DMS 273 (cell line): ENCODE measurements around the gene FAM200A.
"Not testable (repeated sequence)": the region's sequence is repeated elsewhere in the genome, so short reads cannot be mapped to it uniquely, and the experiment has no call there.

Experiments
- DNase-seq: peaks from one replicate; lab custom pipeline; 2025; ENCODE audit not compliant: unreplicated experiment; lab: John Stamatoyannopoulos, UW

FAM200A gene

DNA sequence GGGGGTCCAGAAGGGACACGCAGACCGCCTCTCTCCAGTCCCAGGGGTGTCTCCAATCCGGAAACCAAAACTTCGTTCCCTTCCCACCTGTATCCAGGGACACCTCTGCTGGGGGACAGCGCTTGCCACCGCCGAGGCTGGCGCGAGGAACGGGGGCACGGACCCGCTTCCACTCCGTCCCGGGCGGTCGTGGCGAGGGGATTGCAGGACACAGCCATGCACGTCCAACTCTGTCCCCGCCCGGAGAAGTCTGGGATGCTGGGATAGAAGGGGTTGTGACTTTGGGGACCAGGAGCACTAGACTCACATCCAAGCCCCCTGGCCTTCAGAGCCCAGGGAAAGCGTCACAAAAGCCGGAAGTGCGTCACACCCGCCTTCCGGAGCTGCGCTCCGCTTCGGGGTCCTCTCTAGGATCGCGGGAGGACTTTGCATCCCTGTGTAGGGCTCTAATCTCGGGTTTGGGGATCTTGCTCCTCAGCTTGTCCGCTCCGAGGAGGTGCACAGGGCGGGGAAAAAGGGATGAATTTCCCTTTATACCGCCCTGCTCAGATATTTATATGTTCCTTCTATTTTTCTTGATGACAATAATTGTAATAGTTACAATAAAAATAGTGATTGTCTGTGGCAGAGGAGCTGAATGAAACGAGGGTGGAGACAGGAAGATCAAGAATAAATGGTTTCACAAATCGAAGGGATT lies at the start of gene FAM200A:
Gene FAM200A (minus strand): TSS at position 348 of the 697 bp plus-strand sequence. CDS start 3,707 bp downstream, outside the sequence.
- peak; percentile 99 for DNase-seq

DNA sequence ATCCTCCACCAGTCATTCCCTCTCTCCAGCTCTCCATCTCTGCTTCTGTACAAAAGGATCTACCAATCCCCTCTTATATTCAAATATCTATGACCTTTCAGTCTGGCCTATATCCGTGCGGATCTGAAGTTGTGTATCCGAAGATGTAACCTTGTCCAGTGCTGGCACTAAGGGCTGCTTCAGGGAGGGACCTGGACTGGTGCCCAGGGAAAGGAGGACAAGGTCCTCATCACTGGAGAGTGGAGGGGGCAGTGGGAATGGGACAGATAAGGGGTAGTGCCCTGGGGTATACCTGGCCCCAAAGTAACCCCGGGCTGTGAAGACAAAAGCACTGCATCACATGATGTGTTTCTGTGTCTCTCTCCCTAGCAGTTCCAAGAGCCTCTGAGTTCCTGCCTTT lies 47.9 kb upstream of the FAM200A start:
- DNase-seq: no peak

DNA sequence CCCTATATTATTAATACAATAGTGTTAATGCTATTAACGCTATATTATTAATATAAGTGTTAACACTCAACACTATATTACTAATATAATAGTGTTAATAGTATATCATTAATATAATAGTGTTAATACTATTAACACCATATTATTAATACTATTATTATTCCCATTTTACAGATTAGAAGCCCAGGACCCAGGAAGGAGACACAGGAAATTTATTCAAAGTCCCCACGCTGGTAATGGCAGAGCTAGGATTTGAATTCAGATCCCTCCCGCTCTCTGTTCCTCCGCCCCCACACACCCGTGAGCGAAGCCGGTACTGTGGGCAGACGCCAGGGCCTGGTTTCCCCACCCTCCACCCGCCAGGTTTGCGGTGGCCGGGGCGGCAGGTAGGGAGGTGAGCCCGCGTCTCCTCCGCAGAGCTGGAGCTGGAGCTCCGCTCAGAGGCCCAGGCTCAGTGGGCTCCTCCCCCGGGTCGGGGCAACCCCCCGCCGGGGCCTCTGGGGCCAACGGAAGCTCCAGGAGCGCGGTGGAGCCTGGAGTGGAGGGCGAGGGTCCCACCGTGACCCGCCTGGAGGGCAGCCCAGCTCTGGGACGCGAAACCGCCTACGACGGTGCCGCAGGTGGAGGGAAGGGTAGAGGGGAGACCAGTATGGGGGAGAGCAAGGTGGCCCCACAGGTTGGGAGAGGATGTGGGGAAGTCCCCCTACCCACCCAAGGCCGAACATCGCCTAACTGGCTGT lies 46.0 kb upstream of the FAM200A start, which contains the start of gene TMEM225B:
Gene TMEM225B (plus strand): TSS at position 506 of the 740 bp plus-strand sequence. CDS start 6,122 bp downstream, outside the sequence.
- no peak for DNase-seq

DNA sequence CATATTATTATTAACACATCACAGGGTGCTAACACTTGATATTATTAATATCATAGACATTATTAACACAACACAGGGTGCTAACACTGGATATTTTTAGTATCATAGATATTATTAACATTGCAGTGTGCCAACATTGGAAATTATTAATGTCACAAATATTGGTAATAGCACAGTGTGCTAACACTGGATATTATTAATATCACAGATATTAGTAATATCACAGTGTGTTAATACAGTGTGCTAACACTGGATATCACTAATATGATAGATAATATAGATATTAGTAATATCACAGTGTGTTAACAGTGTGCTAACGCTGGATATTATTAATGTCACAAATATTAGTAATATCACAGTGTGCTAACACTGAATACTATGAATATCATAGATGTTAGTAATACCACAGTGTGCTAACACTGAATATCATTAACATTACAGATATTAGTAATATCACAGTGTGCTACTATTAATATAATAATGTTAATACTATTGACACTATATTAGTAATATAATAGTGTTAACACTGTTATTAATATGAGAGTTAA lies 44.6 kb upstream of the FAM200A start:
- DNase-seq: no peak

DNA sequence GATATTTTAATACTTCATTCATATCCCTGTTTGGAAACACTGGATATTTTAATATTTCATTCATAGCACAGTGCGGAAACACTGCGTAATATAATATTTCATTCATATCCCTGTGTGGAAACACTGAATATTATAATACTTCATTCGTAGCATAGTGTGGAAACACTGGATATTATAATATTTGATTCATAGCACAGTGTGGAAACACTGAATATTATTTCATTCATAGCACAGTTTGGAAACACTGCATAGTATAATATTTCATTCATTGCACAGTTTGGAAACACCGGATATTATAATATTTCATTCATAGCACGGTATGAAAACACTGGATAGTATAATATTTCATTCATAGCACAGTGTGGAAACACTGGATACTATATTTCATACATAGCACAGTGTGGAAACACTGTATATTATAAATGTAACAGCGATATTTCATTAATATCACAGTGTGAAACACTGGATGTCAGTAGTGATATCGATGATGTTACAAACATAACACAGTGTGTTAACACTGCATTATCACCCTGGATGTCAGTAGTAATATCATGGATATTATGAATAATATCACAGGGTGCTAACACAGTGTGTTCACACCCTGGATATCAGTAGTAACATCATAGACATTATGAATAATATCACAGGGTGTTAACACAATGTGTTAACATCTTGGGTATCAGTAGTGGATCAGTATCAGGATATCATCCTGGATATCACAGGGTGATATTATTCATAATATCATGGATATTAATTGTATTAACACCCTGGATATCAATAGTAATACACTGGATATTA lies 43.2 kb upstream of the FAM200A start:
- no peak for DNase-seq

DNA sequence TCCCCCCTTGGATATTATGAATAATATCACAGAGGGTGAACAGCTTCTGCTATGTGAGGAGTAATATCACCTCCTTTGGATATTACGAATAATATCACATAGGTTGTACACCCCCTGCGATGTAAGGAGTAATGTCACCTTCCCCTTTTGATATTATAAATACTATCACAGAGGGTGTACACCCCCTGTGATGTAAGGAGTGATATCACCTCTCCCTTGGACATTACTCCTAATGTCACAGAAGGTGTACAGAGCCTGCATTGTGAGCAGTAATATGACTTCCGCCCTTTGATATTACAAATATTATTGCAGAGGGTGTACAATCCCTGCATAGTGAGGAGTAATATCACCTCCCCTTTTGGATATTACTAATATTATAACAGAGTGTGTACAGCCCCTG lies 37.0 kb upstream of the FAM200A start:
- no peak for DNase-seq

DNA sequence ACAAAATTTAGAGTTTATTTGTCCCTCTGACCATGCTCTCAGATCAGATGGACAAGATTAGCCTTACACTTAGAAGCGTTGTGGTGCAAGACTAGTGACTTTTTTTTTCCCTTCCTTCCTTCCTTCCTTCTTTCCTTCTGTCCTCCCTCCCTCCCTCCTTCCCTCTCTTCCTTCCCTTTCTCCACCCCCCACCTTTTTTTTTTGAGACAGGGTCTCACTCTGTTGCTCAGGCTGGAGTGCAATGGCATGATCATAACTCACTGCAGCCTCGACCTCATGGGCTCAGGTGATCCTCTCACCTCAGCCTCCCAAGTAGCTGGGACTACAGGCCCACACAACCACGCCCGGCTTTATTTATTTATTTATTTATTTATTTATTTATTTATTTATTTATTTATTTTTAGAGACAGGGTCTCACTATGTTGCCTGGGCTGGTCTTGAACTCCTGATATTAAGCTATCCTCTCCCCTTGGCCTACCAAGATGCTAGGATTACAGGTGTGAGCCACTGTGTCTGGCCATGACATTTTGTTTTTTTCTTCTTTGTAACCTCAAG lies 28.9 kb upstream of the FAM200A start:
- not testable (repeated sequence) for DNase-seq

DNA sequence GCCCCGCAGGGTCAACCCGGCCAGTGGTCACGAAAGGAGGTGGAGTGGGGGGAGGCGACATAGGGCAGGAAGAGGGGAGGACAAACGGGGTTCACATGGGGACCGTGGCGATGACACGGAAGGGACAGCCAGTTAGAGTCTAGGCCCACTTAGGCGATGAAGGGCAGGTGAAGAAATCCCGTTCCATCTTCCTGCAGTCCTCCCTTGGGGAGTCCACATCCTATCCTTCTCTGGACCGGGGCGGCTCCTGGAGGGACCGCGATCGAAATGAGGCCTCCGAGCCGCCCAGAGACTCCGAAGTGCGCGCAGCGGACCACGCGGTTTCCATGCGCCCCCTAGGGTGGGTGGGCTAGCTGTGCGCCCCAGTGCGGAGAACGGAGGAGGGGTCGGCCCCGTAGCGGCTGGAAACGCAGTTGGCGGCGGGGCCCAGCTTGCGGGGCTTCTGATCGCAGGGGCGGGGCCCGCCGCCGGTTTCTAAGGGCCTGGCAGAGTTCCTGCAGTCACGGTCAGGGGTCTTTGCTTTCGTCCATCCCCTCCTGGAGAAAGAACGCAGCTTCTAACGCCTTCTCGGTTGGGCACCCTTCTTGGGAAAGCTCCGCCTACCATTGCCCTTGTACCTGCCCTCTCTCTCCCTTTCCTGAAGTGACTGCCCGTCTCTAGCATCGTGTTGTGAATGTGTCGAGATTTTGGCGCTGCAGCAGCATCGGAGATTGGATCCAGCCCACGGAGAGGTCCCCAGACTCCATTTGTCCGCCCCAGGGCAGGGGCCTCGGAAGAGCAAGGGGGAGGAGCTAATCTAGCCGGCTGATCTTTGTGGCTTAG lies 28.3 kb upstream of the FAM200A start:
- peak; percentile 91 for DNase-seq

DNA sequence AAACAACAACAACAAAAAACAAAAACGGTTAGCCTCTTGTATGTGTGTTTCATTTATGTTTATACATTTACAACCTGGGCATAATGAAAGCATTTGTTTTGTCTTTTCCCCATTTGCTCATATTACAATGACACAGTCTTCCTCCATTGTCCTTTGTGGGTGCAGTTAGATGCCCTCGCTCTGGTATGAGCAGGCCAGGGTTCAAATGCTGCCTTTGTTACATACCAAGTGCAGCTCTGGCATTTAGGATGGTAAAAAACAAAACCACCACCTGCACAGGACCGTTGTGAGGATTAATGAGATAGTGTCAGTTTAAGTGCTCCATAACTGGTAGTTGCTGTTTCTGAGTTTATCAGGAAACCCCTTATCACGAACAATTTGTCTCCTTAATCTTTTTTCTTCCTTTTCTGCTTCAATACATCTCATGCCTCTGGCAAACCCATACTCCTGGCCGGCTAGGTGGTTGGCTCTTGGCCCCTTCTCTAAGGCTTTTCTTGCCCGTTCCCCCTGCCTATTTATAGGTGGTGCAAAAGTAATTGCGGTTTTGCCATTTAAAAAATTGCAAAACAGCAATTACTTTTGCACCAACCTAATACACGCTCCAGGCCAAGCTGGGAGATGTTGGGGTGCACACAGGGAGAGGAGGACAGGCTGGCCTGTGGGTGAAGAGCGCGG lies 27.5 kb upstream of the FAM200A start:
- DNase-seq: peak; percentile 43

DNA sequence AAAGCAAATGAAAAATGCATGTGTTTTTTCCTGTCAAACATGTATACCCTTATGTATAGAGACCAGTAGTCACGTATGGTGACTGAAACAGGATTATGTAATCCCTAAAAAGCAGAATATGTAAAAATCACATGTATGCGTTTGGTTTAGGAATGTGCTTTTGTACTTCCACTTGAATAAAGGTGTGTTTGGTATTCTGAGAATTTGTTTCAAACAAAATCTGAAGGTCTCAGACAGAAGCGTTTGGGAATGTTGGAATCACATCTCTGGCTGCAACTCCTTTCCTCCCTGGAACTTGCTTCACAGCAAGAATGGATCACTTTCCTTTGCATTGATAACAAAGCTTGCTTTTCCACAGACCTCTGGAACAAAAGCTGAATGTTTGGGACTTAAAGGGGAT lies 24.3 kb upstream of the FAM200A start:
- DNase-seq: no peak

DNA sequence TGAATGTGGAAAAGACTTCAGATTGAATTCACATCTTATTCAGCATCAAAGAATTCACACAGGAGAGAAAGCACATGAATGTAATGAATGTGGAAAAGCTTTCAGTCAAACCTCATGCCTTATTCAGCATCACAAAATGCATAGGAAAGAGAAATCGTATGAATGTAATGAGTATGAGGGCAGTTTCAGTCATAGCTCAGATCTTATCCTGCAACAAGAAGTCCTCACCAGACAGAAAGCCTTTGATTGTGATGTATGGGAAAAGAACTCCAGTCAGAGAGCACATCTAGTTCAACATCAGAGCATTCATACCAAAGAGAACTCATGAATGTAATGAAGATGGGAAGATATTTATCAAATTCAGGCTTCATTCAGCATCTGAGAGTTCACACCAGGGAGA lies 21.3 kb upstream of the FAM200A start:
- no peak for DNase-seq

DNA sequence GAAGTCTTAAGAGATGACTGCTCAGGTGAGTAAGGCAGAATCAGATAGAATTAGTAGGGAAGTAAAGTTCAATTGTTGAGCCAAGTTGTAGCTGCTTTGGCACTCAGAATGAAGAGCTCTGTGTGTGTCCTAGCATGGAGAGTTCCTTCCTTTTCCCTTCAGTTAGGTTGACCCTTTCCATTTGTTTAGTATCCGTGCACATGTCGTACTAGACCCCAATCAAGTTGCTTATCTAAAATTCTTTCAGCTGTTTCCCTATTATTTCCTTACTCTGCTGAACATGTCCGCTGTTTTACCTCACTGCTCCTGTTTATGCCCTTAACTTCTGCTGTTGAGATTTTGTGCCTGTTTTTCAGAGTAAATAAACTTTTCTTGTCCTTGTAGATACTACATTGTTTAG lies 19.9 kb upstream of the FAM200A start:
- no peak for DNase-seq

DNA sequence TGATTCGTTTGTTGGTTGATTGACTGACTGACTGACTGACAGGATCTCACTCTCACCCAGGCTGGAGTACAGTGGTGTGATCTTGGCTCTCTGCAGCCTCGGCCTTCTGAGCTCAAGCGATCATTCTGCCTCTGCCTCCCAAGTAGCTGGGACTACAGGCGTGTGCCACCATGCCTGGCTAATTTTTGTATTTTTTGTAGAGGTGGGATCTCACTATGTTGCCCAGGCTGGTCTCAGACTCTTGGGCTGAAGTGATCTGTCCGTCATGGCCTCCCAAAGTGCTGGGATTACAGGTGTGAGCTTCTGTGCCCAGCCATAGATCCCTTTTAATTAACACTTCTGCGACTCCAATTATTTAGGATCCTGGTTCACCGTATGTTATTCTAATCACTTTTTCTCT lies 16.9 kb upstream of the FAM200A start:
- DNase-seq: not testable (repeated sequence)

DNA sequence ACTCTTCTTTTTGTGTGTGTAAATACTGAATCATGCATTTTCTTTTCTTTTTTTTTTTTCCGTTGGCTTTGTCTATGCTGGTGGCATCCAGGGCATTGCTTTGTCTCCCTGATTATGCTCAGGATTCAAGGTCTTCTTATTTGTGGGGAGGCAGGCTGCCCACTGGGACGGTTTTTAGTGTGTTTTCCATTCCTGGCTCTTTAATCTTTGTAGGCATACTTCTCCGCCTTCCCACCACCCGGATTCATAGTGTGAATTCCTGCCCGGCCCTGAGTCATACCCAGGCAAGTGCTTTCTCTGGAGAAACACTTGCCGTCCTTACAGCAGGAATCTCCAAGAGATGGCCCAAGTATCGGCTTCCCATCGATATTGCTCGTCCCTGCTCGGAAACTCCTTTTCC lies 11.7 kb upstream of the FAM200A start:
- DNase-seq: no peak

DNA sequence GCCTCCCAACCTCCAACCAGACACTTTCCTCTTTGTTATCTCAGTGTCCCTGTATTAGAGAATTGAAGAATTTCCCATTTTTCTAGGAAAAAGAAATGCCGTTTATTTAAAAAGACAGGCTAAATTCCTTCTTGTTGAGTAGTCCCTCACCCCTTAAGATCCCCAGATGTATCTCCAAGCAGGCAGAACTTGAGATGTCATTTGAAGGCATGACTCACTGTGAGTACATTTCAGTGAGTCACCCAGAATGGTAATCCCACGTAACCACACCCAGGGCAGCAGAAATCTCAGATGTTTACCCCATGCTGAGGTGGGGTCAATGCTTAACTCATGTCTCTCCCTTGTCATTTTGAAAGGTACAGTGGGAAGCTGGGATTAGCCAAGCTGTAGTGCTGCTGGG lies 10.9 kb upstream of the FAM200A start:
- peak; percentile 17 for DNase-seq

DNA sequence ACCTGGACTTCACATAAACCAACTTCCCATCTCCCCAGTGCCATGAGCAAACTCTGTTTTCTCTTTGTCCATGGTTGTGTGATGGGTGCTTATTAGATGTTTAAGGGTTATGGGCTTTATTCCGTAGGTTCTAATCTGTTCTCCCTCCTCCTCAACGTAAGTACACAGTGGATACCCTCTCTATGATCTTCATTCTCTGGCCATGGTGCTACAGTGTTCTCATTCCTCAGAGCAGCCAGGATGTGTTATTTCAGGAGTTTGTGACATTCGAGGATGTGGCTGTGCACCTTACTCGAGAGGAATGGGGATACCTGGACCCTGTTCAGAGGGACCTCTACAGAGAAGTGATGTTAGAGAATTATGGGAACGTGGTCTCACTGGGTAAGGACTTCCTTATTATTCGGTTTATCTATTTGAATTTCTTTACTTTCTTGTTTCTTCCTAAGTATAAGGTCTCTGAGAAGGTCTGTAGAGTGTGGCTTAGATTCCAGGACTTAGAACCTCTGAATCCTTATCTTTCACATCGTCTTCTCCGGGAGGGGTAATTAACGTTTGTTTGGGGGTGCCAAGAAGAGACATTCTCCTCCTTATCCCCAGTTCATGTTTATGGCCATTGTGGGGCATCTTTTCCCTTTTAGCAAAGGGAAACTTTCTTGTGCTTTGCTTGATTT lies 10.3 kb upstream of the FAM200A start:
- DNase-seq: no peak

DNA sequence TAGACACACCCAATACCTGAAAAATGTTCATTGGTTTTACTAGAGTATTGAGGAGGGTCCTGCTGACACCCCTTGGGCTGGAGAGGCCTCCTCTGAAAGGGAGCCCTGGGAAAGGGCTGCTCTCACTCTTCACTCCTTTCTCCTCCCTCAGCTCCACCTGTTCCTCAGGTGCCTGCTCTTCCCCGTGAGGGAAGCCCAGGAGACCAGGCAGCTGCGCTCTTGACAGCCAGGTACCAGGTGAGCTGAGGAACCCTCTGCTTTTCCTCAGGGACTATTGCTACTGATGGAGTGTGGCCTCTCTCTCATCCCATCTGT lies 9.8 kb upstream of the FAM200A start:
- no peak for DNase-seq

DNA sequence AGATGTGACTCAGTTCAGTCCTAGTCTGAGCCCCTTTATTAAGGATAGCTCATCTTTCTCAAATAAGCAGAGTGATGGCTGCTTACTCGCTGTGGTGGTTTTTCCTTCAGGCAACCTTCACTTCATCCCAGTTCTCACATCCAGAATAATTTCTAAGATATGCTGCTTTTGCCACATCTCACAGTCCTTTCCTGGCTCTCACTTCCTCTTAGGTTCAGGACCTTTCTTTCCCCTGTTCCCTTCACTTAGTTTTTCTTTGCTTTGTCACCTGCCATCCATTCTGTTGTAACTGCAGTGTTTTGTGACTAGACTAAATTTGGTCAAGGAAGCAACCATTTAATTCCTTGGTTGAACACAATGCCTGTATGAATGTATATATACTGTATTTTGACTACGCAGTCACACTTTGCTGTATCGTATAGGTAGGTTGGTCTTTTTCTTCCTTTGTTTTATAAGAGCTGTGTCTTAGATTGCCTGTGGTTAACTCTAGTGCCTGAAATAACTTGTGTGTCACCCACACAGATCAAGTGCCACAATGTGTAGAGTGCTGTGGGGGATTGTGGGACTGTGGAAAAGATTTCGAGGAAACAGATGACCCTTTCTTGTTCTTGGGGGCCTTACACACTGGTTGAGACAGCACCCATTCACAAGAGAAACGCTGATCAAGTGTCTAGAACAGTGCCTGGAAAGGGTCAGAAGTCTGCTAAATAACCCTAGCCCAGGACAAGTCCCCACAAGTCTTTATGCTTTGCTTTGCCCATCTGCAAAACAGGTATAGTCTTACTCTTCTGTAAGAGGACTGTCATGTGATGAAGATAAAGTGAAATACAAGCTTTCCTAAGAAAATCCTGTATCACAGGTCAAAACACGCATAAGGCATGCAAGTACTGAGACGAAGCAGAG lies 9.2 kb upstream of the FAM200A start:
- no peak for DNase-seq
